Mammary epithelial cell (primary cell): Measurements from ENCODE around the gene SLCO4A1.

Source experiments
- EZH2 ChIP-seq: IDR thresholded peaks from 2 replicates; pipeline ENCODE4 v1.6.1; 2012; ENCODE audit warnings: low read length, inconsistent platforms, borderline replicate concordance
- TF ChIP-seq, protein P1 (sequence below), 2 donors: IDR thresholded peaks in 1 of 2; conservative IDR thresholded peaks in 1 of 2; 2 replicates each; pipeline ENCODE4 v1.5.1; 2011 to 2012; ENCODE audit warnings: inconsistent platforms in 2 of 2, low read length in 2 of 2, mild to moderate bottlenecking in 2 of 2, control low read depth in 1 of 2, low read depth in 1 of 2; ENCODE audit not compliant: insufficient read depth in 1 of 2; ENCODE audit errors: extremely low read depth in 1 of 2

DNA sequence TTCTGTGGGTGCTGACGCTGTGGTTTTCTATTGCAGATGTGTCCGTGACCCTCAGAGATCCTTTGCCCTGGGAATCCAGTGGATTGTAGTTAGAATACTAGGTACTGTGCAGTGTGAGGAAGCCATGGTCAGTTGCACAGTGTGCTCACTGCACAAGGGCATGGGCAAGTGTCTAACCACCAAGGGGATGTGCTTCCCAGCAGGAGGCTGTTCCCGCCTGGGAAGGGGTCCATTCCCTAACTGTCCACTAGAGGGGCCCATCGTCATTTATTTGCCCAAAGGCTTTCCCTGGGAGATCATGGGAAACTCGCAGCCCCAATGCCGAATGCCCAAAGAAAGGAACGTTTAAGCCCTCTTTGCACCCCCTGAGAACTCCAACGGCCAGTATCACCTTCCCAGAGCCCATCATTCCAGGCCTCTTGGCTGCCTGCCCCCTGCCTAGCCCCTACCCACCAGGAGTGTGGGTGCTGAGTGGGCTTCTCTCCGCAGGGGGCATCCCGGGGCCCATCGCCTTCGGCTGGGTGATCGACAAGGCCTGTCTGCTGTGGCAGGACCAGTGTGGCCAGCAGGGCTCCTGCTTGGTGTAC, 26.2 kb downstream of the SLCO4A1 start:
- TF ChIP-seq, protein P1, sequence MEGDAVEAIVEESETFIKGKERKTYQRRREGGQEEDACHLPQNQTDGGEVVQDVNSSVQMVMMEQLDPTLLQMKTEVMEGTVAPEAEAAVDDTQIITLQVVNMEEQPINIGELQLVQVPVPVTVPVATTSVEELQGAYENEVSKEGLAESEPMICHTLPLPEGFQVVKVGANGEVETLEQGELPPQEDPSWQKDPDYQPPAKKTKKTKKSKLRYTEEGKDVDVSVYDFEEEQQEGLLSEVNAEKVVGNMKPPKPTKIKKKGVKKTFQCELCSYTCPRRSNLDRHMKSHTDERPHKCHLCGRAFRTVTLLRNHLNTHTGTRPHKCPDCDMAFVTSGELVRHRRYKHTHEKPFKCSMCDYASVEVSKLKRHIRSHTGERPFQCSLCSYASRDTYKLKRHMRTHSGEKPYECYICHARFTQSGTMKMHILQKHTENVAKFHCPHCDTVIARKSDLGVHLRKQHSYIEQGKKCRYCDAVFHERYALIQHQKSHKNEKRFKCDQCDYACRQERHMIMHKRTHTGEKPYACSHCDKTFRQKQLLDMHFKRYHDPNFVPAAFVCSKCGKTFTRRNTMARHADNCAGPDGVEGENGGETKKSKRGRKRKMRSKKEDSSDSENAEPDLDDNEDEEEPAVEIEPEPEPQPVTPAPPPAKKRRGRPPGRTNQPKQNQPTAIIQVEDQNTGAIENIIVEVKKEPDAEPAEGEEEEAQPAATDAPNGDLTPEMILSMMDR (conservative IDR thresholded peaks at IDR 0.05 in 1 of 2, IDR thresholded peaks at IDR 0.05 in 1 of 2; ENCODE audit: extremely low read depth in 1 of 2, insufficient read depth in 1 of 2, low read depth in 1 of 2, low read length in 2 of 2): peak; percentile 82 to 89
- TF ChIP-seq EZH2: no peak
